GM19239 (cell line): ENCODE data around the gene HBE1.

Source experiments
- DNase-seq: peaks from one replicate; pipeline ENCODE4 v3.0.0; 2011; ENCODE audit warnings: low spot score; ENCODE audit not compliant: insufficient read length
- FAIRE-seq: peaks from 2 replicates; lab custom pipeline; 2011; peaks lifted over from hg19 to GRCh38; lab: Jason Lieb, UNC

The HBE1 gene

DNA sequence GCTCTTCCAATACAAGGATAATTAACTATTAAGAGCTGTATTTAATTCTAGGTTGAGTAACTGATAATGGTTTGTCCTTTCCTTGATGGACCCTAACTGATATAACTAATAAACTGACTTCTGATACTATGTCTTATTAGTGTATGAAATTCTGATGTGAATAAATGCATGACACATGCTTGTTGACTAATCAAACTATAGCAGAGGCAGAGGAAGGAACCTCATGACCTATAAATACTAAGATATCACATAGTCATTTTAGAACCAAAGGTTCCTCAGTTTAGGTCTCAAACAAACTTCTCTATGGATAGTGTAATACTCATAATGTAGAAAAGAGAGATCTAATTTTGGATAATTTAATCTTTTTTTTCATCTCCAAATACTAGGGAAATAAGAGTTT, 30.7 kb downstream of the HBE1 start:
- no peak for DNase-seq
- FAIRE-seq = no peak

DNA sequence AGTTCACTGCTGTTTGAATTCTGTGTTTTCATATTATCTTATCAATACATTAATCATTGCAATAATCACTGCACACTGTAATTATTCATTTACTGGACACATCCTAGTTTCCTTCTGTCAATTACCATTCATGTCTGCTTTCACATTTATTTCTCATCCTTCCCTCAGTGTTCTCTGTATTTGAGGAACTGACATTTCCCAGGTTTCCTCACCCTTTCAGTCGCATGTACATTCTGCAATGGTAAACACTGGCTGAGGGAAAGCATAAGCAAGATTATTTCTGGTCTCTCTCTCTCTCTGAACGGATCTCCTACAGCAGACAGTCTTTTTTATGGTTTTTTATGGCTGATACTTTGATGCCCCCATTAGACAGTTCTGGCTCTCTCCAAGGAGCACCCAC, 31.3 kb downstream of the HBE1 start:
- FAIRE-seq = no peak
- DNase-seq = no peak

DNA sequence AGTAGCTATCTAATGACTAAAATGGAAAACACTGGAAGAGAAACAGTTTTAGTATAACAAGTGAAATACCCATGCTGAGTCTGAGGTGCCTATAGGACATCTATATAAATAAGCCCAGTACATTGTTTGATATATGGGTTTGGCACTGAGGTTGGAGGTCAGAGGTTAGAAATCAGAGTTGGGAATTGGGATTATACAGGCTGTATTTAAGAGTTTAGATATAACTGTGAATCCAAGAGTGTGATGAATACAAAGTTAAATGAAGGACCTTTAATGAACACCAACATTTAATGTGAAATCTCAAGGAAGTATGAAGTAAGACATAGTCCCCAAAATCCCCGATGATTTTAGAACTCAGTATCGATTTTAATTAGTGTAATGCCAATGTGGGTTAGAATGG, 32.3 kb downstream of the HBE1 start:
- DNase-seq (no peak), FAIRE-seq (no peak)

DNA sequence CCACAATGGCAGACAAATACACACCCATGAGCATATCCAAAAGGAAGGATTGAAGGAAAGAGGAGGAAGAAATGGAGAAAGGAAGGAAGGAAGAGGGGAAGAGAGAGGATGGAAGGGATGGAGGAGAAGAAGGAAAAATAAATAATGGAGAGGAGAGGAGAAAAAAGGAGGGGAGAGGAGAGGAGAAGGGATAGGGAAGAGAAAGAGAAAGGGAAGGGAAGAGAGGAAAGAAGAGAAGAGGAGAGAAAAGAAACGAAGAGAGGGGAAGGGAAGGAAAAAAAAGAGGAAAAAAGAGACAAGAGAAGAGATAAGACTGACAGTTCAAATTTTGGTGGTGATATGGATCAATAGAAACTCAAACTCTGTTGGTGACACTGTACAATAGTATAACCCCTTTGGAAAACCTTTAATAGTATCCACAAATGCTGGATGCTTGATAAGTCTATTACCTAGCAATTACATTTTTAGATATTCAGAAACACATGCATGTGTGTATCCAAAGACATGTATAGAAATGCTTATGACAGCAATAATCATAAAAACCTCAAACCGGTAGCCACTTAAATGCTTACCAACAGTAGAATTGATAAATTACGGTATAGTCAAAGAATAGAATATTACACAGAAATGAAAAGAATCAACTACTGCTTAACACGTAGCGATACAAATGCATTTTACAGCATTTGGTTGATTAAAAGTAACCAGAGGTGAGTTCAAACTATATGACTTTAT, 34.2 kb downstream of the HBE1 start:
- FAIRE-seq (no peak), DNase-seq (no peak)

DNA sequence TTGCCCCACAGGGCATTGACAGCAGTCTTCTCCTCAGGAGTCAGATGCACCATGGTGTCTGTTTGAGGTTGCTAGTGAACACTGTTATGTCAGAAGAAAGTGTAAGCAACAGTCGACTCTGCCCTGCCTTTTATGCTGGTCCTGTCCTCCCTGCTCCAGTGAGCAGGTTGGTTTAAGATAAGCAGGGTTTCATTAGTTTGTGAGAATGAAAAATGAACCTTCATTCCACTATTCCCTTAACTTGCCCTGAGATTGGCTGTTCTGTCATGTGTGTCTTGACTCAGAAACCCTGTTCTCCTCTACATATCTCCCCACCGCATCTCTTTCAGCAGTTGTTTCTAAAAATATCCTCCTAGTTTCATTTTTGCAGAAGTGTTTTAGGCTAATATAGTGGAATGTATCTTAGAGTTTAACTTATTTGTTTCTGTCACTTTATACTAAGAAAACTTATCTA, 35.3 kb downstream of the HBE1 start, which contains the start of gene HBD:
Gene HBD, minus strand, starts transcription at position 103 of the 454 bp plus-strand sequence. Its CDS starts 50 bp downstream, at position 53.
- DNase-seq (peak; percentile 5), FAIRE-seq (no peak)

DNA sequence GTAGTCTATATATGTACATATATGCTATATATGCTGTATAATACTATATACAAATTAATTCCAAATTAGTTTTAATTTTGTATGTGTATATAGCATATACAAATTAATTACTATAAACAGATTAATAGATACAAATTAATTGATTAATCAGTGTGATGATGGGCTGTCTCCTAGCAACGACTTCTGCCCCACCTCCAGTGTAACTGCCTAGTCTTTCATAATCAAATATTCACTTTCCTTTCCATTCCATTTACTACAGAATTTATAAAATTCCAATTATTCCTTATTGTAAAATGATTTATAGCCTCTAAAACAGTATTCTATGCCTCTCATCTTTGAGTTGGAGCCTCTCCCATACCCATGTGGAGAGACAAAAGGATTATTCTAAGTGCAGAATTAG, 36.4 kb downstream of the HBE1 start:
- no peak for DNase-seq
- no peak for FAIRE-seq

DNA sequence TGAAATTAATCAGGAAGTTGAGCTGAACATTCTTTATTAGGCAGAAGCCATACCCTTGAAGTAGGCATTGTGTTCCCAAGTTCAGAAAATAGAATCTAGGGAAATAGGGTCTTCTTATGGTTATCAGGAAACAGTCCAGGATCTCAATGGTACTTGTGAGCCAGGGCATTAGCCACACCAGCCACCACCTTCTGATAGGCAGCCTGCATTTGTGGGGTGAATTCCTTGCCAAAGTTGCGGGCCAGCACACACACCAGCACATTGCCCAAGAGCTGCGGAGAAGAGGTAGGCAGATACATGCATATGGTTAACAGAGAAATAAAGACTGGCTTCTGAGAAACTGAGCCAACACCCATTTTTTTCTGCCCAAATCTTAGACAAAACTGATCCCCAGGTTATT, 36.9 kb downstream of the HBE1 start:
- no peak for DNase-seq
- no peak for FAIRE-seq

DNA sequence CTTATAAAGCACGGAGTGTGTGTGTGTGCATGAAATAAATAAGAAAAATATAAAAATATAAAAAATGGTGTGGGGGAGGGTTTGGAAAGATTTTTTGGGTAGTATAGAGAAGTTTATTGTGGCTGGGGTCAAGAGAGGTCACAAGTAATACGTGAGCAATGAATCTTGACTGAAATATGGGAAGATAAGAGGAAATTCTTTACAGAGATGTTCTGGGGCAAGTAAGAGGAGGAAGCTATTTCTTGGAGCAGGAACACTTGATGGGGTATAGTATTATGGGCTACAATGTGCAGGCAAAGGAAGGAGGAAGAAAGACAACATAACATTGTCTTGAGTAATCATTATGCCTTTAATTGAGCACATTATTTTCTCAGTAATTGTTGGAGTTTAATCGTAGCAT, 37.6 kb downstream of the HBE1 start:
- no peak for FAIRE-seq
- no peak for DNase-seq

DNA sequence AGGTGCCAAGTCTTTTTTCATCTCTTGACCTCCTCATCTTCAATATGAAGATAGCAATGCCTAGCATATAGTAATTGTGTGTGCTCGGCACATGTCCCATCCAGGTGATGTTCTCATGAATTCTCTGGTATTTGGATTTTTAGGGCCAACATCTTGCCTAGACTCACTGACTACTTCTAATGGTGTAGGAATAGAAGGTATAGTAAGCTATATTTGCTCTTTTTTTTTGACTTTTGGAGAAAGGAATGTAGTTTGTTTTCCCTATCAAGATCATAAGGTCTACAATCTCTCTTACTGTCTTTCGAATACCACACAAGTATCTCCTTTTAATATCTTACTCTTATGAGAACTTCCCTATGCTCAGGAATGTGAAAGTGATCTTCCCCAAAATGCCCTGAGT, 38.6 kb downstream of the HBE1 start:
- no peak for DNase-seq
- FAIRE-seq = no peak

DNA sequence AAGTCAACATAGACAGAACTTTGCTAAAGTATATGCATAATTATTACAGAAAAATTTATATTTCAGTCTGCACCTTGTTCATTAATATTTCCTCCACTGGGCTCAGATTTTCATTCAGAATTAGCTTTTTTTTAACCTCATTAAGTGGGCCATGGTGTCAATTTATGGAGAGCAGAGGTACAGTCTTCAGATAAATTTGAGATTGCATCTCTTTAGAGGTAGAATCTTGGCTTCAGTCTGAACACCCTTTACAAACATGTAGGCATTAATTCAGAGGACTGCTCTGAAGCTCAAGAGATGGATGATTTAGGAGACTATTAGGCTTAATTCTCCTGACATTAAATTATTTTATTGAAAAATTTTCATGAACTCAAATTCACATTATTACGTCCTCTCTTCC, 39.5 kb downstream of the HBE1 start:
- no peak for FAIRE-seq
- no peak for DNase-seq

DNA sequence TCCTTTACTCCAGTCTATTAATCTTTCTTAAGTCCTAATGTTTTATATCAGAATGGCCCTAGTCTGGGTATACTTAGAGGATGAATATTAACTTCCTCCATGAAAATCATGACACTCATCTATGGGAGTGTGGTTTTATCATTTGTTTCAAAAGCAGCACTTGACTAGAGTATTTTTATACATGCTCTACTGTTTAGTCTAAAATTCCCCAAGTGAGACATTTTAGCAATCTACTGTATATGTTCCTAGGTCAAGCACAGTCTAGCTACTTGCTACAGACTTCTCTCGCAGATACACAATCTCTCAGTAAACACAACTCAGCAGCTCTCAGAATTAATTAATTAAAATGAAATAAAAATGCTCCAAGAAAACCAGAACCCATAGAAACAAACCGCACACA, 39.9 kb downstream of the HBE1 start:
- FAIRE-seq (no peak), DNase-seq (no peak)

DNA sequence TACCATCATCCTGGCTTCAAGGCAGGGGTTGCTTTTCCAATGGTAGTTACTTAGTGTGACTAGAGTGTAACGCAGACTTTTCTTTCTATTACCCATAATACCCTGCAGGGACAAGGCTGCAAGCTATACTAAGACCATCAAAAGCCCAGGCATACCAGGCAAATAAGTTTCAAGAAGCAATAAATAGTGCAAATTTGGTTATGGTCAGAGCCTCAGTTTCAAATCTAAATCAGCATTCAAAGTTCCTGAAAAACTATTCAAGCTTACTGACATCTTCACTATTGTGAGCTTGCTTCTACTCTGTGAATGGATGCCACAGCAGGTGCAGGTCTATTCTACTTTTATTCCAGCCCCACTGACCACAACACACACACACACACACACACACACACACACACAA, 40.4 kb downstream of the HBE1 start:
- FAIRE-seq (no peak), DNase-seq (no peak)

DNA sequence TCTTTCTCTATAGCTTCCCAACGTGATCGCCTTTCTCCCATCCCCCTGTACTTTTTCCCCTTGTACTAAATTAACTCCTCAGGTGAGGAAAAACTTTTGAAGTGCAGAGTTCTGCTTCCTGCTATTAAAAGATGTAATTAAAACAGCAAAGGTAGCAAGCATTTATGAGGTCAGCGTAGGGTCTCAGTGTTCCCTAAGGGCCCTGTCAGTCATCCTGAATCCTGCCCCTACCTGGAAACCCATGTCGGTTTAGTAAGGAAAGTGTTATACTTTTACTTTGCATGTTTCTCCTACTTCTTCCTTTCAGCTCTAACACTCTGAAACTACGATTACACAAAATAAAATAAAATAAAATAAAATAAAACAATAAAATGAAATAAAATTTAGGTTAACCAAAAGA, 41.6 kb downstream of the HBE1 start:
- no peak for DNase-seq
- FAIRE-seq = no peak

DNA sequence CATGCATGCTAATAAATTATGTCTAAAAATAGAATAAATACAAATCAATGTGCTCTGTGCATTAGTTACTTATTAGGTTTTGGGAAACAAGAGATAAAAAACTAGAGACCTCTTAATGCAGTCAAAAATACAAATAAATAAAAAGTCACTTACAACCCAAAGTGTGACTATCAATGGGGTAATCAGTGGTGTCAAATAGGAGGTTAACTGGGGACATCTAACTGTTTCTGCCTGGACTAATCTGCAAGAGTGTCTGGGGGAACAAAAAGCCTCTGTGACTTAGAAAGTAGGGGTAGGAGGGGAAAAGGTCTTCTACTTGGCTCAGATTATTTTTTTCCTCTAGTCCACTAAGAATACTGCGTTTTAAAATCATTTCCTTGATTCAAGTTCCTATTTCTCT, 42.1 kb downstream of the HBE1 start:
- FAIRE-seq (no peak), DNase-seq (no peak)

DNA sequence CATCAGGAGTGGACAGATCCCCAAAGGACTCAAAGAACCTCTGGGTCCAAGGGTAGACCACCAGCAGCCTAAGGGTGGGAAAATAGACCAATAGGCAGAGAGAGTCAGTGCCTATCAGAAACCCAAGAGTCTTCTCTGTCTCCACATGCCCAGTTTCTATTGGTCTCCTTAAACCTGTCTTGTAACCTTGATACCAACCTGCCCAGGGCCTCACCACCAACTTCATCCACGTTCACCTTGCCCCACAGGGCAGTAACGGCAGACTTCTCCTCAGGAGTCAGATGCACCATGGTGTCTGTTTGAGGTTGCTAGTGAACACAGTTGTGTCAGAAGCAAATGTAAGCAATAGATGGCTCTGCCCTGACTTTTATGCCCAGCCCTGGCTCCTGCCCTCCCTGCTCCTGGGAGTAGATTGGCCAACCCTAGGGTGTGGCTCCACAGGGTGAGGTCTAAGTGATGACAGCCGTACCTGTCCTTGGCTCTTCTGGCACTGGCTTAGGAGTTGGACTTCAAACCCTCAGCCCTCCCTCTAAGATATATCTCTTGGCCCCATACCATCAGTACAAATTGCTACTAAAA, 42.9 kb downstream of the HBE1 start, which contains the start of gene HBB:
Gene HBB, minus strand, starts transcription at position 340 of the 579 bp plus-strand sequence. Its CDS starts 50 bp downstream, at position 290.
- FAIRE-seq (no peak), DNase-seq (no peak)

DNA sequence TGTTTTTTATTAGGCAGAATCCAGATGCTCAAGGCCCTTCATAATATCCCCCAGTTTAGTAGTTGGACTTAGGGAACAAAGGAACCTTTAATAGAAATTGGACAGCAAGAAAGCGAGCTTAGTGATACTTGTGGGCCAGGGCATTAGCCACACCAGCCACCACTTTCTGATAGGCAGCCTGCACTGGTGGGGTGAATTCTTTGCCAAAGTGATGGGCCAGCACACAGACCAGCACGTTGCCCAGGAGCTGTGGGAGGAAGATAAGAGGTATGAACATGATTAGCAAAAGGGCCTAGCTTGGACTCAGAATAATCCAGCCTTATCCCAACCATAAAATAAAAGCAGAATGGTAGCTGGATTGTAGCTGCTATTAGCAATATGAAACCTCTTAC, 44.3 kb downstream of the HBE1 start:
- FAIRE-seq = no peak
- DNase-seq = no peak

DNA sequence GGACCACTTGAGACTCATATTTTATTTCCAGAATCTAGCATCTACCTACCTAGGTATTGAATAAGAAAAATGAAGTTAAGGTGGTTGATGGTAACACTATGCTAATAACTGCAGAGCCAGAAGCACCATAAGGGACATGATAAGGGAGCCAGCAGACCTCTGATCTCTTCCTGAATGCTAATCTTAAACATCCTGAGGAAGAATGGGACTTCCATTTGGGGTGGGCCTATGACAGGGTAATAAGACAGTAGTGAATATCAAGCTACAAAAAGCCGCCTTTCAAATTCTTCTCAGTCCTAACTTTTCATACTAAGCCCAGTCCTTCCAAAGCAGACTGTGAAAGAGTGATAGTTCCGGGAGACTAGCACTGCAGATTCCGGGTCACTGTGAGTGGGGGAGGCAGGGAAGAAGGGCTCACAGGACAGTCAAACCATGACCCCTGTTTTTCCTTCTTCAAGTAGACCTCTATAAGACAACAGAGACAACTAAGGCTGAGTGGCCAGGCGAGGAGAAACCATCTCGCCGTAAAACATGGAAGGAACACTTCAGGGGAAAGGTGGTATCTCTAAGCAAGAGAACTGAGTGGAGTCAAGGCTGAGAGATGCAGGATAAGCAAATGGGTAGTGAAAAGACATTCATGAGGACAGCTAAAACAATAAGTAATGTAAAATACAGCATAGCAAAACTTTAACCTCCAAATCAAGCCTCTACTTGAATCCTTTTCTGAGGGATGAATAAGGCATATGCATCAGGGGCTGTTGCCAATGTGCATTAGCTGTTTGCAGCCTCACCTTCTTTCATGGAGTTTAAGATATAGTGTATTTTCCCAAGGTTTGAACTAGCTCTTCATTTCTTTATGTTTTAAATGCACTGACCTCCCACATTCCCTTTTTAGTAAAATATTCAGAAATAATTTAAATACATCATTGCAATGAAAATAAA, 44.9 kb downstream of the HBE1 start:
- FAIRE-seq (no peak), DNase-seq (no peak)

DNA sequence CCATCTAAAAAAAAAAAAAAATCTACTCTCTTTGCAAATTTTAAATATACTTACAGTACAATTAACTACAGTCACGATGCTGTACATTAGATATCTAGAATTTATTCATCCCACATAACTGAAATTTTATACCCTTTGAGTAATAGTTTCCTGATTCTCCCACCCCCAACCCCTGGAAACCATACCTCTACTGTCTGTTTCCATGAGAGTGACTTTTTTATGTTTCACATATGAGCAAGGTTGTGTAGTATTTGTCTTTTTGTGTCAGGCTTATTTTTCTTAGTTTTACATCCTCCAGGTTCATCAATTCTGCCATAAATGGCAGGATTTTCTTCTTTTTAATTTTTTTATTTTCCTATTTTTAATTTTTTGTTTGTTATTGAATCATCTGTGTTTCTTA, 46.1 kb downstream of the HBE1 start:
- no peak for DNase-seq
- FAIRE-seq = no peak

DNA sequence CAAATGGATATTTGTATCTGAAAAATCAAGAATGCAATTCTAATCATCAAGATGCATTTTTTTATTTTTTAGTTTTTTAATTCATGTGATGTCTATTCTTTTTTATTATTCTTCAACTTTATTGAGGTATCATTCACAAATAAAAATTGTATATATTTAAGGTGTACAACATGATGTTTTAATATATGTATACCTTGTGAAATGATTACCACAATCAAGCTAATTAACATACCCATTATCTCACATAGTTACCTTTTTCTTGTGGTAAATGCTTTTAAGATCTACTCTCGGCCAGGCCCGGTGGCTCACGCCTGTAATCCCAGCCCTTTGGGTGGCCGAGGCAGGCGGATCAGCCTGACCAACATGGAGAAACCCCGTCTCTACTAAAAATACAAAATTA, 46.6 kb downstream of the HBE1 start:
- no peak for FAIRE-seq
- no peak for DNase-seq
